B cell (primary cell): ENCODE measurements around the gene LACTB. TPM values are rescaled to one million over a fixed set of nuclear protein-coding genes. Genes with fewer than 3 reads are reported as not detected.

Experiments used
- ATAC-seq: fragments of 200-7000 bp; cut with Tn5 transposase; one replicate; pipeline ENCODE4 v1.10.0; 2021; ENCODE audit warnings: low read depth, mild to moderate bottlenecking, moderate number of reproducible peaks, moderate library complexity
- CTCF ChIA-PET: fragments of 350-600 bp; sonication (Branson Sonifier 250); formaldehyde crosslinking; loops from one replicate; lab custom pipeline; 2021; ENCODE audit warnings: antibody characterized with exemption, inconsistent platforms; lab: Charles Lee
- POLR2A ChIA-PET: fragments of 350-600 bp; sonication (Branson Sonifier 250); formaldehyde crosslinking; loops from one replicate; lab custom pipeline; 2021; ENCODE audit warnings: antibody characterized with exemption; lab: Charles Lee
- DNase-seq: peaks from one replicate; pipeline ENCODE4 v3.0.0; 2013
- H2AFZ ChIP-seq: 2 replicates; pipeline ENCODE4 v1.6.1; 2012; ENCODE audit warnings: mild to moderate bottlenecking, low read depth, low read length; ENCODE audit not compliant: insufficient read depth, poor library complexity, severe bottlenecking
- H3K27ac ChIP-seq, 2 donors: 1 replicate in 1 of 2; 2 replicates in 1 of 2; pipeline ENCODE4 v1.5.1; 2012 to 2013; ENCODE audit warnings: low read length in 2 of 2, mild to moderate bottlenecking in 2 of 2, moderate library complexity in 1 of 2
- H3K27me3 ChIP-seq, 4 experiments: fragments of 200-600 bp in 1 of 4; sonication (generic) in 1 of 4; replicated peaks in 1 of 4; 1 replicate in 2 of 4; 2 replicates in 2 of 4; pipeline versions ENCODE4 v1.6.1 to v1.7.0; 2013 to 2016; ENCODE audit warnings: low read length in 3 of 4, mild to moderate bottlenecking in 2 of 4, mixed read lengths in 1 of 4, moderate library complexity in 1 of 4; ENCODE audit not compliant: insufficient read depth in 4 of 4, control insufficient read depth in 3 of 4; ENCODE audit errors: control extremely low read depth in 1 of 4
- H3K36me3 ChIP-seq, 2 experiments: replicated peaks in 1 of 2; 1 replicate in 1 of 2; 2 replicates in 1 of 2; pipeline versions ENCODE4 v1.6.1 to v1.7.1; 2013; ENCODE audit warnings: low read length in 1 of 2; ENCODE audit not compliant: insufficient read depth in 2 of 2, control insufficient read depth in 1 of 2; ENCODE audit errors: control extremely low read depth in 1 of 2, extremely low read depth in 1 of 2
- H3K4me1 ChIP-seq, 2 donors: fragments of 200-600 bp in 1 of 2; sonication (generic) in 1 of 2; 1 replicate in 1 of 2; 2 replicates in 1 of 2; pipeline versions ENCODE4 v1.5.1 to v1.6.1; 2013 to 2017; ENCODE audit warnings: low read length in 2 of 2; ENCODE audit not compliant: control insufficient read depth in 2 of 2, insufficient read depth in 2 of 2
- H3K4me2 ChIP-seq: replicated peaks from 2 replicates; pipeline ENCODE3; 2012; ENCODE audit warnings: mild to moderate bottlenecking, low read depth, low read length; ENCODE audit not compliant: poor library complexity, severe bottlenecking
- H3K4me3 ChIP-seq, 5 experiments: fragments of 200-600 bp in 1 of 5; sonication (generic) in 1 of 5; 1 replicate in 3 of 5; 2 replicates in 2 of 5; pipeline versions ENCODE4 v1.5.1 to v1.7.0; 2011 to 2016; ENCODE audit warnings: low read length in 4 of 5, mild to moderate bottlenecking in 4 of 5, low read depth in 2 of 5, control low read depth in 1 of 5, moderate library complexity in 1 of 5; ENCODE audit not compliant: insufficient read depth in 1 of 5; ENCODE audit errors: control extremely low read depth in 1 of 5, extremely low read depth in 1 of 5
- H3K79me2 ChIP-seq: fragments of 200-600 bp; sonication (generic); one replicate; pipeline ENCODE4 v1.6.0; 2016; ENCODE audit warnings: low read length; ENCODE audit not compliant: control insufficient read depth, insufficient read depth
- H3K9ac ChIP-seq: fragments of 200-600 bp; sonication (generic); 2 replicates; pipeline ENCODE4 v1.6.1; 2017; ENCODE audit warnings: mild to moderate bottlenecking, low read length, moderate library complexity
- H3K9me3 ChIP-seq, 3 donors: one replicate each; pipeline versions ENCODE4 v1.6.1 to v1.7.1; 2013; ENCODE audit warnings: low read length in 2 of 3; ENCODE audit not compliant: control insufficient read depth in 2 of 3, insufficient read depth in 1 of 3; ENCODE audit errors: control extremely low read depth in 1 of 3
- H4K20me1 ChIP-seq: 2 replicates; pipeline ENCODE4 v1.6.0; 2012; ENCODE audit warnings: mild to moderate bottlenecking, low read length; ENCODE audit not compliant: insufficient read depth, control insufficient read depth, poor library complexity, severe bottlenecking
- H3K27ac Mint-ChIP-seq: one replicate; pipeline ENCODE4 v1.8.0; 2021; ENCODE audit warnings: mixed read lengths
- H3K27me3 Mint-ChIP-seq: one replicate; pipeline ENCODE4 v1.8.0; 2021; ENCODE audit warnings: mixed read lengths
- H3K4me1 Mint-ChIP-seq: one replicate; pipeline ENCODE4 v1.8.0; 2021; ENCODE audit warnings: mixed read lengths
- H3K4me3 Mint-ChIP-seq: one replicate; pipeline ENCODE4 v1.8.0; 2021; ENCODE audit warnings: mixed read lengths
- H3K9me3 Mint-ChIP-seq: one replicate; pipeline ENCODE4 v1.8.0; 2022; ENCODE audit warnings: mixed read lengths; ENCODE audit not compliant: insufficient read depth
- EZH2 ChIP-seq: IDR thresholded peaks from 2 replicates; pipeline ENCODE4 v1.6.1; 2012; ENCODE audit warnings: borderline replicate concordance, low read depth, mild to moderate bottlenecking, moderate library complexity, low read length; ENCODE audit not compliant: insufficient read depth, poor library complexity, severe bottlenecking
- WGBS: methylation state at CpG from one replicate; pipeline ENCODE4 v1.1.5; 2013; ENCODE audit warnings: missing lambda C conversion rate; ENCODE audit not compliant: insufficient coverage; 5-methylcytosine and 5-hydroxymethylcytosine counted together
- intact Hi-C: fragments of 100-400 bp; cut with micrococcal nuclease; formaldehyde crosslinking; loops from one replicate; pipeline ENCODE4 v1.10.0; 2022
- polyA plus RNA-seq: library from polyadenylated mRNA; depleted of rRNA; stranded (reverse); fragments of >200 nt; gene quantifications from 2 replicates; pipeline ENCODE4 v1.2.3, GENCODE V29; 2012
- total RNA-seq, 2 donors: library from RNA; stranded (reverse); fragments of 120-200 nt in 1 of 2; gene quantifications; 1 replicate in 1 of 2; 2 replicates in 1 of 2; pipeline versions ENCODE4 v1.2.3 to v1.2.4, GENCODE V29; 2013 to 2022
- TF ChIP-seq, protein P1 (sequence below): fragments of 200-600 bp; IDR thresholded peaks from one replicate; pipeline ENCODE4 v1.8.0; 2022; ENCODE audit warnings: antibody characterized with exemption, mild to moderate bottlenecking

LACTB gene
- total and polyA plus RNA-seq, 2 donors (not counting 1 experiment from before 2014, with no cell fraction given): 5.0 to 20.0 TPM

DNA sequence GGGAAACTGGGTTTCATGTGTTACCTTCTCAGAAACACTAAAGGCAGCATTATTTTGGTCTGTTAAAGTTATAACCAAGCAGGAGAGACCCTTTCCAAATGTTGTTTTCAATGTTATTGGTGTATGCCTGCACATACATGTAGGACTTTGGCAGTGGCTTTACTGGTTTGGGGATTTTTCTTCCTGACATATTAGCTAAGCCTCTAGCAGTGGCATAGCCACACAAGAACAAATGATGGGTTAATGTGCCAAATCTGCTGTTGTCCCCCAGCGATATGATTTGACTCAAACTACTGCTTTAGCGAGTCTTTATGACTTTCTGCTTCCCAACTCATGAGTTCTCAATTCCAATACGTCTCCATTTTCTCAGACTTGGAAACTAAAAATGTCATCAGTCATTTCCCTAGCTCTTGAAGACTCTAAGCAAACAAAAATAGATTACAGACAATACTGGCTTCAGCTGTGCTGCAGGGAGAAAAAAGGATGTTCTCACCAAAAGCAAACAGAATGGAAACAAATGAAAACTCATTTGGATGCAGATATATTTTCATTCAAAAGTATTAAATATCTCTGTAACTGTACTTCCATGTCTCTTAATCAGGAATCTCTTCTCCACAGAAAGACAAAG, 49.5 kb upstream of the LACTB start:
- H3K27me3 ChIP-seq: no peaks in the 10 kb centered on the region
- TF ChIP-seq, protein P1, sequence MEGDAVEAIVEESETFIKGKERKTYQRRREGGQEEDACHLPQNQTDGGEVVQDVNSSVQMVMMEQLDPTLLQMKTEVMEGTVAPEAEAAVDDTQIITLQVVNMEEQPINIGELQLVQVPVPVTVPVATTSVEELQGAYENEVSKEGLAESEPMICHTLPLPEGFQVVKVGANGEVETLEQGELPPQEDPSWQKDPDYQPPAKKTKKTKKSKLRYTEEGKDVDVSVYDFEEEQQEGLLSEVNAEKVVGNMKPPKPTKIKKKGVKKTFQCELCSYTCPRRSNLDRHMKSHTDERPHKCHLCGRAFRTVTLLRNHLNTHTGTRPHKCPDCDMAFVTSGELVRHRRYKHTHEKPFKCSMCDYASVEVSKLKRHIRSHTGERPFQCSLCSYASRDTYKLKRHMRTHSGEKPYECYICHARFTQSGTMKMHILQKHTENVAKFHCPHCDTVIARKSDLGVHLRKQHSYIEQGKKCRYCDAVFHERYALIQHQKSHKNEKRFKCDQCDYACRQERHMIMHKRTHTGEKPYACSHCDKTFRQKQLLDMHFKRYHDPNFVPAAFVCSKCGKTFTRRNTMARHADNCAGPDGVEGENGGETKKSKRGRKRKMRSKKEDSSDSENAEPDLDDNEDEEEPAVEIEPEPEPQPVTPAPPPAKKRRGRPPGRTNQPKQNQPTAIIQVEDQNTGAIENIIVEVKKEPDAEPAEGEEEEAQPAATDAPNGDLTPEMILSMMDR: no peak
- TF ChIP-seq EZH2: no peak
- Mint-ChIP-seq H3K27me3 (peaks cover 4% of the 10 kb centered on the region), H3K9me3 (no peaks in the 10 kb centered on the region), H3K4me1 (no peaks in the 10 kb centered on the region), H3K27ac (no peak overlapping the region), H3K4me3 (no peak overlapping the region)
- H3K4me2 ChIP-seq: no peak overlapping the region
- no peak overlapping the region for H3K27ac ChIP-seq
- H2AFZ ChIP-seq: no peak overlapping the region
- H3K36me3 ChIP-seq: no peaks in the 10 kb centered on the region
- H4K20me1 ChIP-seq: no peaks in the 10 kb centered on the region
- ATAC-seq (no peak), DNase-seq (no peak)
- POLR2A ChIA-PET: no interaction called here
- H3K79me2 ChIP-seq: no peaks in the 10 kb centered on the region
- no peak overlapping the region for H3K4me3 ChIP-seq
- no peak overlapping the region for H3K9ac ChIP-seq
- intact Hi-C loops: no loop called here
- WGBS: 100% methylated on average over 2 of the region's 3 CpGs
- no peaks in the 10 kb centered on the region for H3K9me3 ChIP-seq
- CTCF ChIA-PET: no interaction called here
- no peaks in the 10 kb centered on the region for H3K4me1 ChIP-seq

DNA sequence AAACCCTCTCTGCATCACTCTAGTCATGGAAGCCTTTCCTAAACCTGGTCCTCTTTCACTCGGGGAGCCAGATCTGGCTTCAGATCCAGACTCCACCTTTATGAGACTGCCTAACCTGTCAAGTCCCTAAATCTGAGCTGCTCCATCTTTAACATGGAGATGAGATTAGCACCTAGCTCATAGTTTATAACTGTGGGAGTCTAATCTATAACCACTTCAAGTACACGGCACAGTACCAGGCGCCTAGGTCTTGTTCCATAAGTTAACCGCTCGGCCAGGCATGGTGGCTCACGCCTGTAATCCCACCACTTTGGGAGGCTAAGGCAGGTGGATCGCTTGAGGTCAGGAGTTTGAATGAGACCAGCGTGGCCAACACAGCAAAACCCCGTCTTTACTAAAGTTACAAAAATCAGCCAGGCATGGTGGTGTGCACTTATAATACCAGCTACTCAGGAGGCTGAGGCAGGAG, 48.8 kb upstream of the LACTB start:
- DNase-seq (no peak), ATAC-seq (no peak)
- H3K27me3 Mint-ChIP-seq: peaks cover 8% of the 10 kb centered on the region
- no peak overlapping the region for H3K4me3 ChIP-seq
- H3K4me1 ChIP-seq: no peaks in the 10 kb centered on the region
- no peaks in the 10 kb centered on the region for H3K9me3 ChIP-seq
- TF ChIP-seq EZH2: no peak
- TF ChIP-seq, protein P1: no peak
- no peaks in the 10 kb centered on the region for H3K27me3 ChIP-seq
- no peaks in the 10 kb centered on the region for H3K79me2 ChIP-seq
- no peaks in the 10 kb centered on the region for H3K36me3 ChIP-seq
- no peaks in the 10 kb centered on the region for H3K9me3 Mint-ChIP-seq
- no peak overlapping the region for H3K9ac ChIP-seq
- no peak overlapping the region for H3K27ac ChIP-seq
- WGBS: 100% methylated on average over 3 of the region's 9 CpGs
- CTCF ChIA-PET: interaction anchor here (1.2 kb wide), 1 partner anchor 25 kb away, joined by 6 read pairs; no protein-coding TSS in a partner anchor
- H3K27ac Mint-ChIP-seq: no peak overlapping the region
- no peak overlapping the region for H3K4me3 Mint-ChIP-seq
- POLR2A ChIA-PET: no interaction called here
- H3K4me2 ChIP-seq: no peak overlapping the region
- no peaks in the 10 kb centered on the region for H3K4me1 Mint-ChIP-seq
- intact Hi-C loops: no loop called here
- H2AFZ ChIP-seq: no peak overlapping the region
- no peaks in the 10 kb centered on the region for H4K20me1 ChIP-seq
